B cell (primary cell): ENCODE measurements around the gene MTFMT. TPM values are rescaled to one million over a fixed set of nuclear protein-coding genes. Genes with fewer than 3 reads are reported as not detected.

ENCODE experiments used
- ATAC-seq: fragments of 200-7000 bp; cut with Tn5 transposase; one replicate; pipeline ENCODE4 v1.10.0; 2021; ENCODE audit warnings: low read depth, mild to moderate bottlenecking, moderate number of reproducible peaks, moderate library complexity
- CTCF ChIA-PET: fragments of 350-600 bp; sonication (Branson Sonifier 250); formaldehyde crosslinking; loops from one replicate; lab custom pipeline; 2021; ENCODE audit warnings: antibody characterized with exemption, inconsistent platforms; lab: Charles Lee
- POLR2A ChIA-PET: fragments of 350-600 bp; sonication (Branson Sonifier 250); formaldehyde crosslinking; loops from one replicate; lab custom pipeline; 2021; ENCODE audit warnings: antibody characterized with exemption; lab: Charles Lee
- DNase-seq: peaks from one replicate; pipeline ENCODE4 v3.0.0; 2013
- H2AFZ ChIP-seq: 2 replicates; pipeline ENCODE4 v1.6.1; 2012; ENCODE audit warnings: mild to moderate bottlenecking, low read depth, low read length; ENCODE audit not compliant: insufficient read depth, poor library complexity, severe bottlenecking
- H3K27ac ChIP-seq, 2 donors: 1 replicate in 1 of 2; 2 replicates in 1 of 2; pipeline ENCODE4 v1.5.1; 2012 to 2013; ENCODE audit warnings: low read length in 2 of 2, mild to moderate bottlenecking in 2 of 2, moderate library complexity in 1 of 2
- H3K27me3 ChIP-seq, 4 experiments: fragments of 200-600 bp in 1 of 4; sonication (generic) in 1 of 4; replicated peaks in 1 of 4; 1 replicate in 2 of 4; 2 replicates in 2 of 4; pipeline versions ENCODE4 v1.6.1 to v1.7.0; 2013 to 2016; ENCODE audit warnings: low read length in 3 of 4, mild to moderate bottlenecking in 2 of 4, mixed read lengths in 1 of 4, moderate library complexity in 1 of 4; ENCODE audit not compliant: insufficient read depth in 4 of 4, control insufficient read depth in 3 of 4; ENCODE audit errors: control extremely low read depth in 1 of 4
- H3K36me3 ChIP-seq, 2 experiments: replicated peaks in 1 of 2; 1 replicate in 1 of 2; 2 replicates in 1 of 2; pipeline versions ENCODE4 v1.6.1 to v1.7.1; 2013; ENCODE audit warnings: low read length in 1 of 2; ENCODE audit not compliant: insufficient read depth in 2 of 2, control insufficient read depth in 1 of 2; ENCODE audit errors: control extremely low read depth in 1 of 2, extremely low read depth in 1 of 2
- H3K4me1 ChIP-seq, 2 donors: fragments of 200-600 bp in 1 of 2; sonication (generic) in 1 of 2; 1 replicate in 1 of 2; 2 replicates in 1 of 2; pipeline versions ENCODE4 v1.5.1 to v1.6.1; 2013 to 2017; ENCODE audit warnings: low read length in 2 of 2; ENCODE audit not compliant: control insufficient read depth in 2 of 2, insufficient read depth in 2 of 2
- H3K4me2 ChIP-seq: replicated peaks from 2 replicates; pipeline ENCODE3; 2012; ENCODE audit warnings: mild to moderate bottlenecking, low read depth, low read length; ENCODE audit not compliant: poor library complexity, severe bottlenecking
- H3K4me3 ChIP-seq, 5 experiments: fragments of 200-600 bp in 1 of 5; sonication (generic) in 1 of 5; 1 replicate in 3 of 5; 2 replicates in 2 of 5; pipeline versions ENCODE4 v1.5.1 to v1.7.0; 2011 to 2016; ENCODE audit warnings: low read length in 4 of 5, mild to moderate bottlenecking in 4 of 5, low read depth in 2 of 5, control low read depth in 1 of 5, moderate library complexity in 1 of 5; ENCODE audit not compliant: insufficient read depth in 1 of 5; ENCODE audit errors: control extremely low read depth in 1 of 5, extremely low read depth in 1 of 5
- H3K79me2 ChIP-seq: fragments of 200-600 bp; sonication (generic); one replicate; pipeline ENCODE4 v1.6.0; 2016; ENCODE audit warnings: low read length; ENCODE audit not compliant: control insufficient read depth, insufficient read depth
- H3K9ac ChIP-seq: fragments of 200-600 bp; sonication (generic); 2 replicates; pipeline ENCODE4 v1.6.1; 2017; ENCODE audit warnings: mild to moderate bottlenecking, low read length, moderate library complexity
- H3K9me3 ChIP-seq, 3 donors: one replicate each; pipeline versions ENCODE4 v1.6.1 to v1.7.1; 2013; ENCODE audit warnings: low read length in 2 of 3; ENCODE audit not compliant: control insufficient read depth in 2 of 3, insufficient read depth in 1 of 3; ENCODE audit errors: control extremely low read depth in 1 of 3
- H4K20me1 ChIP-seq: 2 replicates; pipeline ENCODE4 v1.6.0; 2012; ENCODE audit warnings: mild to moderate bottlenecking, low read length; ENCODE audit not compliant: insufficient read depth, control insufficient read depth, poor library complexity, severe bottlenecking
- H3K27ac Mint-ChIP-seq: one replicate; pipeline ENCODE4 v1.8.0; 2021; ENCODE audit warnings: mixed read lengths
- H3K27me3 Mint-ChIP-seq: one replicate; pipeline ENCODE4 v1.8.0; 2021; ENCODE audit warnings: mixed read lengths
- H3K4me1 Mint-ChIP-seq: one replicate; pipeline ENCODE4 v1.8.0; 2021; ENCODE audit warnings: mixed read lengths
- H3K4me3 Mint-ChIP-seq: one replicate; pipeline ENCODE4 v1.8.0; 2021; ENCODE audit warnings: mixed read lengths
- H3K9me3 Mint-ChIP-seq: one replicate; pipeline ENCODE4 v1.8.0; 2022; ENCODE audit warnings: mixed read lengths; ENCODE audit not compliant: insufficient read depth
- CTCF ChIP-seq: fragments of 200-600 bp; IDR thresholded peaks from one replicate; pipeline ENCODE4 v1.8.0; 2022; ENCODE audit warnings: antibody characterized with exemption, mild to moderate bottlenecking
- EZH2 ChIP-seq: IDR thresholded peaks from 2 replicates; pipeline ENCODE4 v1.6.1; 2012; ENCODE audit warnings: borderline replicate concordance, low read depth, mild to moderate bottlenecking, moderate library complexity, low read length; ENCODE audit not compliant: insufficient read depth, poor library complexity, severe bottlenecking
- WGBS: methylation state at CpG from one replicate; pipeline ENCODE4 v1.1.5; 2013; ENCODE audit warnings: missing lambda C conversion rate; ENCODE audit not compliant: insufficient coverage; 5-methylcytosine and 5-hydroxymethylcytosine counted together
- intact Hi-C: fragments of 100-400 bp; cut with micrococcal nuclease; formaldehyde crosslinking; loops from one replicate; pipeline ENCODE4 v1.10.0; 2022
- polyA plus RNA-seq: library from polyadenylated mRNA; depleted of rRNA; stranded (reverse); fragments of >200 nt; gene quantifications from 2 replicates; pipeline ENCODE4 v1.2.3, GENCODE V29; 2012
- total RNA-seq, 2 donors: library from RNA; stranded (reverse); fragments of 120-200 nt in 1 of 2; gene quantifications; 1 replicate in 1 of 2; 2 replicates in 1 of 2; pipeline versions ENCODE4 v1.2.3 to v1.2.4, GENCODE V29; 2013 to 2022

Gene MTFMT
- total and polyA plus RNA-seq, 2 donors (not counting 1 experiment from before 2014, with no cell fraction given), result 10.0 to 14.3 TPM

- Histone ChIP-seq H3K79me2 (no peaks in the 10 kb centered on the region), H3K27me3 (no peaks in the 10 kb centered on the region), H3K36me3 (no peaks in the 10 kb centered on the region), H3K4me1 (no peaks in the 10 kb centered on the region), H3K4me3 (no peak overlapping the region), H3K9ac (no peak overlapping the region), H3K9me3 (no peaks in the 10 kb centered on the region), H4K20me1 (no peaks in the 10 kb centered on the region), H3K27ac (no peak overlapping the region), H3K4me2 (no peak overlapping the region), H2AFZ (no peak overlapping the region)
- Mint-ChIP-seq H3K27me3 (peaks cover 7% of the 10 kb centered on the region), H3K4me1 (no peaks in the 10 kb centered on the region), H3K9me3 (no peaks in the 10 kb centered on the region), H3K27ac (no peak overlapping the region), H3K4me3 (no peak overlapping the region)
- WGBS, result 73% methylated on average over 1 of the region's 4 CpGs
- intact Hi-C loops, result no loop called here
- ATAC-seq, result no peak
- ChIA-PET CTCF (interaction anchor here (0.8 to 1.1 kb wide), 3 partner anchors 9 to 342 kb away, joined by 3 read pairs; no protein-coding TSS in a partner anchor), POLR2A (no interaction called here)
- TF ChIP-seq EZH2 (no peak), CTCF (no peak)
- no peak for DNase-seq
Measured at GRCh38 chr15:65042776-65043327, 13.4 kb upstream of the MTFMT start.

- Histone ChIP-seq H3K4me1 (no peaks in the 10 kb centered on the region), H4K20me1 (no peaks in the 10 kb centered on the region), H3K4me2 (no peak overlapping the region), H2AFZ (no peak overlapping the region), H3K9ac (no peak overlapping the region), H3K27me3 (no peaks in the 10 kb centered on the region), H3K79me2 (no peaks in the 10 kb centered on the region), H3K27ac (no peak overlapping the region), H3K4me3 (no peak overlapping the region), H3K9me3 (no peaks in the 10 kb centered on the region), H3K36me3 (no peaks in the 10 kb centered on the region)
- intact Hi-C loops, result no loop called here
- ChIA-PET CTCF (interaction anchor here (0.7 to 1.6 kb wide), 3 partner anchors 8 to 10 kb away, joined by 3 to 4 read pairs (median 3); no protein-coding TSS in a partner anchor), POLR2A (no interaction called here)
- ATAC-seq (no peak), DNase-seq (no peak)
- Mint-ChIP-seq H3K4me1 (no peaks in the 10 kb centered on the region), H3K27ac (no peak overlapping the region), H3K27me3 (peaks cover 3% of the 10 kb centered on the region), H3K9me3 (no peaks in the 10 kb centered on the region), H3K4me3 (no peak overlapping the region)
- TF ChIP-seq EZH2 (no peak), CTCF (no peak)
- no CpG with 5 or more reads among the region's 2 CpGs for WGBS
Measured at GRCh38 chr15:65041787-65042186, 12.3 kb upstream of the MTFMT start.
